Adrenal gland (tissue), 12 donors: ENCODE data around the gene ACADM. TPM values are rescaled to one million over a fixed set of nuclear protein-coding genes. Genes with fewer than 3 reads are reported as not detected.

Source experiments
- DNase-seq, 7 donors: peaks; one replicate each; pipeline ENCODE4 v3.0.0-alpha.2; 2019 to 2020
- H3K27ac ChIP-seq, 5 donors: fragments of 200-600 bp; sonication (generic) in 4 of 5; 1 replicate in 3 of 5; 2 replicates in 2 of 5; pipeline versions ENCODE4 v1.5.1 to v1.8.0; 2016 to 2020; ENCODE audit warnings: mild to moderate bottlenecking in 1 of 5
- H3K27me3 ChIP-seq: fragments of 200-600 bp; 2 replicates; pipeline ENCODE4 v1.8.0; 2021
- H3K36me3 ChIP-seq, 2 donors: fragments of 200-600 bp; replicated peaks in 1 of 2; 1 replicate in 1 of 2; 2 replicates in 1 of 2; pipeline versions ENCODE4 v1.5.1 to v1.8.0; 2018 to 2022
- H3K4me1 ChIP-seq, 2 donors: fragments of 200-600 bp; replicated peaks in 1 of 2; 1 replicate in 1 of 2; 2 replicates in 1 of 2; pipeline versions ENCODE4 v1.5.1 to v1.8.0; 2018 to 2021
- H3K4me3 ChIP-seq, 4 donors: fragments of 200-600 bp; sonication (generic) in 3 of 4; one replicate each; pipeline ENCODE4 v1.5.1; 2016 to 2018
- H3K9me3 ChIP-seq, 3 donors: fragments of 200-600 bp; sonication (generic) in 1 of 3; replicated peaks in 1 of 3; 1 replicate in 2 of 3; 2 replicates in 1 of 3; pipeline versions ENCODE4 v1.5.1 to v1.8.0; 2016 to 2021
- CTCF ChIP-seq, 6 experiments: fragments of 450-650 bp in 4 of 6; fragments of 200-600 bp in 2 of 6; sonication (generic) in 1 of 6; IDR thresholded peaks; 1 replicate in 5 of 6; 2 replicates in 1 of 6; pipeline versions ENCODE4 v1.5.1 to v1.8.0; 2016 to 2021; ENCODE audit warnings: antibody characterized with exemption in 6 of 6, mild to moderate bottlenecking in 2 of 6, moderate library complexity in 1 of 6
- POLR2A ChIP-seq, 2 donors: fragments of 450-650 bp; IDR thresholded peaks; one replicate each; pipeline ENCODE4 v1.6.1; 2017; ENCODE audit warnings: antibody characterized with exemption in 2 of 2, mild to moderate bottlenecking in 2 of 2, moderate library complexity in 1 of 2
- WGBS, 4 donors: extraction: QIAGEN DNeasy Blood & Tissue Kit in 2 of 4; methylation state at CpG; one replicate each; pipeline versions ENCODE4 v1.1.5 to v1.1.7; 2013 to 2017; 5-methylcytosine and 5-hydroxymethylcytosine counted together
- intact Hi-C, 2 donors: fragments of 100-400 bp; cut with DNase I; formaldehyde crosslinking; loops; one replicate each; pipeline versions ENCODE4 v1.14.1 to v1.15.0; 2022 to 2023
- polyA plus RNA-seq, 3 donors: library from polyadenylated mRNA; stranded (reverse); fragments of 200-250 nt in 2 of 3; fragments of 350-450 nt in 1 of 3; fragmentation: Illumina TruSeq in 1 of 3; extraction: RNeasy Lipid Tissue Mini Kit (QIAGEN cat#74804) in 1 of 3; gene quantifications; one replicate each; pipeline ENCODE4 v1.2.3, GENCODE V29; 2013 to 2014
- total RNA-seq, 9 donors: library from RNA; depleted of rRNA in 4 of 9; stranded (reverse); fragments of >200 nt in 4 of 9; fragments of 120-200 nt in 1 of 9; fragmentation: NEBNext Ultra II Directional in 1 of 9; extraction: Animal tissue kit (Norgen Biotek cat#: 25700) in 1 of 9; gene quantifications; one replicate each; pipeline versions ENCODE4 v1.1.0 to v1.2.4, GENCODE V29; 2013 to 2023
- donor health status: healthy with polysubstance abuse.
- donor health status: Bipolar disorder and iron deficiency.
- donor health status: DM: yes; HTN: yes; CAD: no.
- donor health status: DM: no; HTN: no; CAD: no.
- donor health status: DM: no; HTN: no; CAD: no.
- donor health status: DM: yes; HTN: yes; CAD: no.

The ACADM gene
- total and polyA plus RNA-seq, 12 donors: 23.1 to 208 (median 101) TPM

GRCh38 chr1:75693551-75693950 lies 31.0 kb upstream of the ACADM start:
- H3K27ac ChIP-seq: no peak overlapping the region
- intact Hi-C loops: no loop called here
- no peak for DNase-seq
- no peaks in the 10 kb centered on the region for H3K36me3 ChIP-seq
- no peak overlapping the region for H3K4me3 ChIP-seq
- H3K4me1 ChIP-seq: no peaks in the 10 kb centered on the region
- TF ChIP-seq POLR2A (IDR thresholded peaks at IDR 0.05) (no peak), CTCF (IDR thresholded peaks at IDR 0.05) (no peak)
- no peaks in the 10 kb centered on the region for H3K9me3 ChIP-seq
- H3K27me3 ChIP-seq: no peaks in the 10 kb centered on the region
- 48 to 59% (median 56%) methylated on average over 3 of the region's 3 CpGs for WGBS, 4 donors

GRCh38 chr1:75696000-75696399 lies 28.5 kb upstream of the ACADM start:
- Histone ChIP-seq H3K4me3 (no peak overlapping the region), H3K27me3 (no peaks in the 10 kb centered on the region), H3K27ac (no peak overlapping the region), H3K36me3 (no peaks in the 10 kb centered on the region), H3K9me3 (no peaks in the 10 kb centered on the region), H3K4me1 (no peaks in the 10 kb centered on the region)
- 69 to 80% (median 73%) methylated on average over 3 of the region's 3 CpGs for WGBS, 4 donors
- no peak for DNase-seq
- intact Hi-C loops: no loop called here
- TF ChIP-seq POLR2A (IDR thresholded peaks at IDR 0.05): no peak
- no peak for TF ChIP-seq CTCF (IDR thresholded peaks at IDR 0.05)

- 31 to 46% (median 40%) methylated on average over 2 of the region's 2 CpGs for WGBS, 4 donors
- Histone ChIP-seq H3K4me1 (no peaks in the 10 kb centered on the region), H3K36me3 (no peaks in the 10 kb centered on the region), H3K9me3 (no peaks in the 10 kb centered on the region), H3K27me3 (no peaks in the 10 kb centered on the region), H3K4me3 (no peak overlapping the region), H3K27ac (no peak overlapping the region)
- no peak for DNase-seq
- TF ChIP-seq POLR2A (IDR thresholded peaks at IDR 0.05): no peak
- TF ChIP-seq CTCF (IDR thresholded peaks at IDR 0.05): no peak
- intact Hi-C loops: no loop called here
Observed at GRCh38 chr1:75707191-75707590, 17.3 kb upstream of the ACADM start.

- WGBS, 4 donors: 70 to 80% (median 73%) methylated on average over 2 of the region's 2 CpGs
Observed at GRCh38 chr1:75708910-75709309, 15.6 kb upstream of the ACADM start.

More at GRCh38 chr1:75708910-75709309, 15.6 kb upstream of the ACADM start:
- no peak for DNase-seq
- no peak overlapping the region for H3K27ac ChIP-seq
- H3K4me3 ChIP-seq: no peak overlapping the region
- H3K9me3 ChIP-seq: no peaks in the 10 kb centered on the region
- H3K4me1 ChIP-seq: no peaks in the 10 kb centered on the region
- intact Hi-C loops: no loop called here
- TF ChIP-seq CTCF (IDR thresholded peaks at IDR 0.05) (no peak), POLR2A (IDR thresholded peaks at IDR 0.05) (no peak)
- no peaks in the 10 kb centered on the region for H3K27me3 ChIP-seq
- H3K36me3 ChIP-seq: no peaks in the 10 kb centered on the region
